ENCODE results near the gene PMEPA1.

DNA sequence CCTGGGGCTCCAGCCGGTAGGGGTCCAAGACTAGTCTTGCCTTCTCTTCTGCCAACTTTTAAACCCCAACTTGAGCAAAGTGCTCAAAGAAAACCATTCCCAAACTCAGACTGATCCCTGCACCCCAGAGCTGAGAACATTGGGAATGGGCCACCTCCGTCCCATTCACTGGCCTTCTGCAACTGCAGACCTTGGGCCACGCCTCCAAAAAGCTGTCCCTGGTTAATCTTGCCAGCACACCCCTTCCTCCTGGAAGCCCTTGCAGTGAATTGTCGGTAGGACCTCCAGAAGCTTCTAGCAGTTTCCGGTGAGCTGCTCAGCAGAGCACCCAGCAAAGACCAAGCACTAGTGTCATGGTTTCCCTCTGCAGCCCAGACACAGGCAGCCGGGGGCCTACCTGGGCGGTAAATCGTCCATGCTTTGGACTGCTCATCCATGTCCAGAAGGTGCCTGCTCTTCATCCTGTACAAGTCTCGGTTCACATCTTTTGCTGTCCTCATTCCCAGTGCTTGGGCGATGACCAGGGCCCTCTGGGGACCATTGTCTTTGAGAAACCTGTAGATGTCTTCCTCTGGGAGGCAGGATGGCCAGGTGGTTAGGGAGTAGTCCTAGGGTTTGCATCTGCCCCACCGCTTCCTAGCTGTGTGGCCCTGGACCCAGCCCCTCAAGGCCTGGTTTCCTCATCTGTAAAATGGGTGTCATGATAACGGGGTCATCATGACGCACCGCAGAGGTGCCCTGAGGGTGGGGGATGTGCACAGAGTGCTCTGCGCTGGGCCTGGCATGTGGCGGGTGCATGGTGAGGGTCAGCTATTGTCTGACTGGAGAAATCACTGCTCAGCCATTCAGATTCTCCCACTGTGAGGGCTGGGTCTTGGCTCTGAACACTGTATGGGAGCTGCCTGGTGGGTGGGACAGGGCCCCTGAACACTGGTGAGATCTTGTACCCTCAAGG, 95.0 kb downstream of the PMEPA1 start:
- TF ChIP-seq CTCF (IDR thresholded peaks at IDR 0.05) (no peak), EZH2 (IDR thresholded peaks at IDR 0.05; ENCODE audit: borderline replicate concordance, insufficient read depth, low read depth, low read length, poor library complexity, severe bottlenecking) (no peak)
